ENCODE results near the gene MAGI3.

The MAGI3 gene

GRCh38 chr1:113444857-113445256 lies 54.5 kb downstream of the MAGI3 start:
- H3K36me3 ChIP-seq (ENCODE audit: low read depth): peaks cover 3% of the 10 kb centered on the region; the same call in 1 of the 2 replicates
- ATAC-seq (ENCODE audit: low read depth) (no peak), DNase-seq (ENCODE audit: low spot score) (no peak)
- TF ChIP-seq CTCF (IDR thresholded peaks at IDR 0.05; ENCODE audit: poor library complexity, severe bottlenecking): no peak
- H3K4me3 ChIP-seq (ENCODE audit: severe bottlenecking): no peak overlapping the region
- no peaks in the 10 kb centered on the region for H3K9me3 ChIP-seq (ENCODE audit: severe bottlenecking)
- H3K4me1 ChIP-seq (ENCODE audit: insufficient read depth, poor library complexity, severe bottlenecking): no peaks in the 10 kb centered on the region
- no peak overlapping the region for H3K27ac ChIP-seq (ENCODE audit: poor library complexity, severe bottlenecking)
- H3K27me3 ChIP-seq (ENCODE audit: insufficient read depth, poor library complexity, severe bottlenecking): no peaks in the 10 kb centered on the region

GRCh38 chr1:113451710-113452109 lies 61.4 kb downstream of the MAGI3 start:
- no peak for ATAC-seq (ENCODE audit: low read depth)
- DNase-seq (ENCODE audit: low spot score): no peak
- TF ChIP-seq CTCF (IDR thresholded peaks at IDR 0.05; ENCODE audit: poor library complexity, severe bottlenecking): no peak

GRCh38 chr1:113452921-113453770 lies 62.8 kb downstream of the MAGI3 start:
- Histone ChIP-seq H3K27ac (ENCODE audit: poor library complexity, severe bottlenecking) (peak overlapping the region; percentile 9), H3K4me3 (ENCODE audit: severe bottlenecking) (no peak overlapping the region), H3K27me3 (ENCODE audit: insufficient read depth, poor library complexity, severe bottlenecking) (no peaks in the 10 kb centered on the region), H3K9me3 (ENCODE audit: severe bottlenecking) (no peaks in the 10 kb centered on the region), H3K4me1 (ENCODE audit: insufficient read depth, poor library complexity, severe bottlenecking) (peaks cover 19% of the 10 kb centered on the region), H3K36me3 (ENCODE audit: low read depth) (no peaks in the 10 kb centered on the region)
- ATAC-seq (ENCODE audit: low read depth) (peak; percentile 57; the same call in 2 of the 3 replicates), DNase-seq (ENCODE audit: low spot score) (no peak)
- TF ChIP-seq CTCF (IDR thresholded peaks at IDR 0.05; ENCODE audit: poor library complexity, severe bottlenecking): peak; percentile 79

More at GRCh38 chr1:113451710-113452109, 61.4 kb downstream of the MAGI3 start:
- Histone ChIP-seq H3K36me3 (ENCODE audit: low read depth) (no peaks in the 10 kb centered on the region), H3K4me3 (ENCODE audit: severe bottlenecking) (no peak overlapping the region), H3K4me1 (ENCODE audit: insufficient read depth, poor library complexity, severe bottlenecking) (peaks cover 7% of the 10 kb centered on the region), H3K9me3 (ENCODE audit: severe bottlenecking) (no peaks in the 10 kb centered on the region), H3K27ac (ENCODE audit: poor library complexity, severe bottlenecking) (no peak overlapping the region), H3K27me3 (ENCODE audit: insufficient read depth, poor library complexity, severe bottlenecking) (no peaks in the 10 kb centered on the region)

GRCh38 chr1:113453771-113454083 lies 63.4 kb downstream of the MAGI3 start:
- ATAC-seq (ENCODE audit: low read depth) (no peak), DNase-seq (ENCODE audit: low spot score) (no peak)
- Histone ChIP-seq H3K9me3 (ENCODE audit: severe bottlenecking) (no peaks in the 10 kb centered on the region), H3K27ac (ENCODE audit: poor library complexity, severe bottlenecking) (peak overlapping the region; percentile 9), H3K4me3 (ENCODE audit: severe bottlenecking) (no peak overlapping the region), H3K27me3 (ENCODE audit: insufficient read depth, poor library complexity, severe bottlenecking) (no peaks in the 10 kb centered on the region), H3K4me1 (ENCODE audit: insufficient read depth, poor library complexity, severe bottlenecking) (peaks cover 23% of the 10 kb centered on the region), H3K36me3 (ENCODE audit: low read depth) (no peaks in the 10 kb centered on the region)
- no peak for TF ChIP-seq CTCF (IDR thresholded peaks at IDR 0.05; ENCODE audit: poor library complexity, severe bottlenecking)

GRCh38 chr1:113455374-113455773 lies 65.1 kb downstream of the MAGI3 start:
- Histone ChIP-seq H3K27me3 (ENCODE audit: insufficient read depth, poor library complexity, severe bottlenecking) (no peaks in the 10 kb centered on the region), H3K27ac (ENCODE audit: poor library complexity, severe bottlenecking) (peak overlapping the region; percentile 96), H3K36me3 (ENCODE audit: low read depth) (no peaks in the 10 kb centered on the region), H3K4me3 (ENCODE audit: severe bottlenecking) (no peak overlapping the region), H3K9me3 (ENCODE audit: severe bottlenecking) (no peaks in the 10 kb centered on the region), H3K4me1 (ENCODE audit: insufficient read depth, poor library complexity, severe bottlenecking) (peaks cover 36% of the 10 kb centered on the region)
- no peak for ATAC-seq (ENCODE audit: low read depth)
- no peak for TF ChIP-seq CTCF (IDR thresholded peaks at IDR 0.05; ENCODE audit: poor library complexity, severe bottlenecking)
- no peak for DNase-seq (ENCODE audit: low spot score)
